SK-N-SH treated with all-trans-retinoic acid at 6 μM for 48 hours (cell line): Measurements from ENCODE around the gene EML6.

Experiments used
- ATAC-seq: fragments of 200-7000 bp; cut with Tn5 transposase; 3 replicates; pipeline ENCODE4 v1.9.1; 2020; ENCODE audit warnings: mild to moderate bottlenecking, moderate library complexity
- BACH2 ChIP-seq: fragments of 250-450 bp; sonication (Bioruptor Pico); IDR thresholded peaks from 2 replicates; pipeline ENCODE4 v1.9.0; 2021; ENCODE audit warnings: mild to moderate bottlenecking, borderline replicate concordance
- CSDC2 ChIP-seq: fragments of 250-450 bp; sonication (Bioruptor Pico); IDR thresholded peaks from 2 replicates; pipeline ENCODE4 v1.5.0; 2020; ENCODE audit warnings: mild to moderate bottlenecking, moderate library complexity
- ESRRG ChIP-seq: fragments of 250-450 bp; sonication (Bioruptor Pico); IDR thresholded peaks from 2 replicates; pipeline ENCODE4 v1.6.1; 2021; ENCODE audit warnings: mild to moderate bottlenecking
- ISL1 ChIP-seq: fragments of 250-450 bp; sonication (Bioruptor Pico); IDR thresholded peaks from 2 replicates; pipeline ENCODE4 v2.1.2; 2022; ENCODE audit warnings: mild to moderate bottlenecking, moderate library complexity
- OSR1 ChIP-seq: fragments of 250-450 bp; sonication (Bioruptor Pico); IDR thresholded peaks from 2 replicates; pipeline ENCODE4 v1.8.0; 2022; ENCODE audit warnings: moderate library complexity, mild to moderate bottlenecking, inconsistent platforms
- PPARA ChIP-seq: fragments of 250-450 bp; sonication (Bioruptor Pico); IDR thresholded peaks from 2 replicates; pipeline ENCODE4 v1.5.0; 2020; ENCODE audit warnings: mild to moderate bottlenecking, borderline replicate concordance
- RARB ChIP-seq: fragments of 250-450 bp; sonication (Bioruptor Pico); IDR thresholded peaks from 2 replicates; pipeline ENCODE4 v1.8.0; 2021; ENCODE audit warnings: mild to moderate bottlenecking, moderate library complexity
- SNAI2 ChIP-seq: fragments of 250-450 bp; sonication (Bioruptor Pico); IDR thresholded peaks from 2 replicates; pipeline ENCODE4 v1.5.0; 2020; ENCODE audit warnings: mild to moderate bottlenecking, moderate library complexity
- TCF4 ChIP-seq: fragments of 250-450 bp; sonication (Bioruptor Pico); IDR thresholded peaks from 2 replicates; pipeline ENCODE4 v1.8.0; 2021; ENCODE audit warnings: mild to moderate bottlenecking, moderate library complexity, borderline replicate concordance
- TOX ChIP-seq: fragments of 250-450 bp; sonication (Bioruptor Pico); IDR thresholded peaks from 2 replicates; pipeline ENCODE4 v1.8.0; 2021; ENCODE audit warnings: mild to moderate bottlenecking, moderate library complexity, borderline replicate concordance
- ZC3H10 ChIP-seq: fragments of 250-450 bp; sonication (Bioruptor Pico); IDR thresholded peaks from 2 replicates; pipeline ENCODE4 v1.5.1; 2021; ENCODE audit warnings: mild to moderate bottlenecking, moderate library complexity
- ZFP3 ChIP-seq: fragments of 250-450 bp; sonication (Bioruptor Pico); IDR thresholded peaks from 2 replicates; pipeline ENCODE4 v1.5.0; 2020; ENCODE audit warnings: mild to moderate bottlenecking, moderate library complexity
- ZNF565 ChIP-seq: fragments of 450-650 bp; formaldehyde crosslinking; conservative IDR thresholded peaks from 2 replicates; pipeline ENCODE4 v1.5.0; 2020; ENCODE audit warnings: low read depth, mild to moderate bottlenecking, moderate library complexity
- ZNF70 ChIP-seq: fragments of 450-650 bp; formaldehyde crosslinking; IDR thresholded peaks from 2 replicates; pipeline ENCODE4 v1.5.0; 2020; ENCODE audit warnings: mild to moderate bottlenecking, moderate library complexity
- ZNF8 ChIP-seq: fragments of 450-650 bp; formaldehyde crosslinking; IDR thresholded peaks from 2 replicates; pipeline ENCODE4 v1.5.0; 2020; ENCODE audit warnings: mild to moderate bottlenecking, moderate library complexity
- TF ChIP-seq, protein P1 (sequence below): fragments of 250-450 bp; sonication (Bioruptor Pico); IDR thresholded peaks from 2 replicates; pipeline ENCODE4 v1.8.0; 2021; ENCODE audit warnings: low read depth, mild to moderate bottlenecking, moderate library complexity, borderline replicate concordance
- TF ChIP-seq, protein P2 (sequence below): fragments of 250-450 bp; sonication (Bioruptor Pico); IDR thresholded peaks from 2 replicates; pipeline ENCODE4 v1.8.0; 2020; ENCODE audit warnings: mild to moderate bottlenecking, moderate library complexity, borderline replicate concordance

The EML6 gene

DNA sequence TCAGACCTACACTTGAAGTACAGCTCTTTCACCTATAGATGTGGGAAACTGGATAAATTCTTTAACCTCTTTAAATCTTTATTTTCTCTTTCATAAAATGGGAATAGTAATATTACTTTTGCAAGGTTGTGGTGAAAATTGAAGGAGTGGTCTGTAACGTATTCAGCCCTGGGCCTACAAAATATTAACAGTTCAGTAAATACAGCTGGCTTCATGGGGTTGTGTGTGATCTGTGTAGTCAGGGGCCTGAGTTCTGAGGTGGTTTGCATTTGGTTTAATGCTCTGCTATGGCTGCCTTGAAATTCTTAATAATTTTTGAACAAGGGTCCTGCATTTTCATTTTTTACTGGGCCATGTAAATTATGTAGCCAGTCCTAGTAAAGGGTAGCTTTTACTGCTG, 16.8 kb upstream of the EML6 start (continued):
- TF ChIP-seq, protein P1, sequence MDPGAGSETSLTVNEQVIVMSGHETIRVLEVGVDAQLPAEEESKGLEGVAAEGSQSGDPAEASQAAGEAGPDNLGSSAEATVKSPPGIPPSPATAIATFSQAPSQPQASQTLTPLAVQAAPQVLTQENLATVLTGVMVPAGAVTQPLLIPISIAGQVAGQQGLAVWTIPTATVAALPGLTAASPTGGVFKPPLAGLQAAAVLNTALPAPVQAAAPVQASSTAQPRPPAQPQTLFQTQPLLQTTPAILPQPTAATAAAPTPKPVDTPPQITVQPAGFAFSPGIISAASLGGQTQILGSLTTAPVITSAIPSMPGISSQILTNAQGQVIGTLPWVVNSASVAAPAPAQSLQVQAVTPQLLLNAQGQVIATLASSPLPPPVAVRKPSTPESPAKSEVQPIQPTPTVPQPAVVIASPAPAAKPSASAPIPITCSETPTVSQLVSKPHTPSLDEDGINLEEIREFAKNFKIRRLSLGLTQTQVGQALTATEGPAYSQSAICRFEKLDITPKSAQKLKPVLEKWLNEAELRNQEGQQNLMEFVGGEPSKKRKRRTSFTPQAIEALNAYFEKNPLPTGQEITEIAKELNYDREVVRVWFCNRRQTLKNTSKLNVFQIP (CRISPR knock-in tag), result no peak
- TF ChIP-seq OSR1 (CRISPR knock-in tag) (no peak), BACH2 (no peak), PPARA (CRISPR knock-in tag) (no peak), ZNF70 (CRISPR knock-in tag) (no peak), ZNF565 (CRISPR knock-in tag) (no peak), ISL1 (CRISPR knock-in tag) (no peak), ZC3H10 (CRISPR knock-in tag) (no peak), TOX (CRISPR knock-in tag) (no peak)

DNA sequence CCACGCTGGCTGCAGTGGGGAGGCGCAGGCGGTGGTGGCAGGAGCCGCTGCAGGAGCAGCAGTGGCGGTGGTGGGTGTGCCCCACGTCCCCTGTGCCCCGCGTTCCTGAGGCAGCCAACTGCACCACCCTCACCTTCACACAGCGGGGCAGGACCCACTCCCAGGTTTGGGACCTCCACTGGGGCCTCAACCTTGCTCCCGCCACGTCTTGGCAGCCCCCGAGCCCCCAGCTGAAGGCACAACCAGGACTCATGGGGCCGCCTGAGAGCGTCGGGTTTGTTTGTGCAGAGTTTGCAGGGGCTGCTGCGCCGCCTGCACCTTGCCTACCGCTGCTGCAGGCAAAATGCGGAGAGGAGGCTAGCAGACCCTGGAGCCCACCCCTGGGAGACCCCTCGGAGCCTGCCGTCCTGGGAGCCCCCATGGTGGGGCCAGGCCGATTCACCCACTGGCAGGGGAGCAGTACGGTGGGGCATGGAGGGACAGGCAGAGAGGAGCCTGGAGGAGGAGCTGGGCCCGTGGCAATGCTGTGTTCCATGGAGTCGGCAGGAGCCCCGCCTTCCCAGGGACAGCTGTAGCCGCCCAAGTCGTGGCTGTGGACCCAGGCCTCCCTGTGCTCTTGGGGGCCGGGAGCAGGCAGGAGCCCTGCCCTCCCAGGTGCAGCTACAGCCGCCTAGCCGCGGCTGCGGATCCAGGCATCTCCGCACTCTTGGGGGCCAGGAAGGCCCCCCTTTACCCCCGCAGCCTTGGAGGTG, 14.7 kb upstream of the EML6 start:
- TF ChIP-seq PPARA (CRISPR knock-in tag), result no peak
- no peak for TF ChIP-seq ZFP3 (CRISPR knock-in tag)
- no peak for ATAC-seq

DNA sequence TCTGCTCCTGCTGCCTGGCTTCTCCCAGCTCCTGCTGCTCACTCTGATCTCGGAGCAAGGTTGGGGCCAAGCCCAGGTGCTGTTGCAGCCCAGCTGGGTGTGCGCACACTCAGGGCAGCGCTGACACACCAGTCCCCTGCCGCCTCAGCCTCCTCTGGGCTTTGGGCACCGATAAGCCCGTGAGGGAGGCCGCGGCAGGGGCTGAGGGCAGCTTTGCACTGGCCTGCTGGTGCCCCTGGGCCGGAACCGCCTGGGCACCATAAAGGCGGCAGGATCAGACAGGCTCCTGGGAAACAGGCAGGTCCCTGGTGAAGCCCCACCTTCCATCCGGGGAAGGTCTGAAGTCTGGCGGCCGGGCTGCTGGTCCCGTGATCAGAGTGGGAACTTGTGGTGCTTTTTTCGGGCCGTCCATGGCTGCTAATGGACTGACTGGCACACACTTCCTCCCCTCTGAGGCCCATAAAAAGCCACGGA, 14.1 kb upstream of the EML6 start:
- TF ChIP-seq, protein P1 (CRISPR knock-in tag), result no peak
- TF ChIP-seq CSDC2 (CRISPR knock-in tag) (no peak), SNAI2 (CRISPR knock-in tag) (no peak), ESRRG (CRISPR knock-in tag) (no peak)
- ATAC-seq, result no peak

DNA sequence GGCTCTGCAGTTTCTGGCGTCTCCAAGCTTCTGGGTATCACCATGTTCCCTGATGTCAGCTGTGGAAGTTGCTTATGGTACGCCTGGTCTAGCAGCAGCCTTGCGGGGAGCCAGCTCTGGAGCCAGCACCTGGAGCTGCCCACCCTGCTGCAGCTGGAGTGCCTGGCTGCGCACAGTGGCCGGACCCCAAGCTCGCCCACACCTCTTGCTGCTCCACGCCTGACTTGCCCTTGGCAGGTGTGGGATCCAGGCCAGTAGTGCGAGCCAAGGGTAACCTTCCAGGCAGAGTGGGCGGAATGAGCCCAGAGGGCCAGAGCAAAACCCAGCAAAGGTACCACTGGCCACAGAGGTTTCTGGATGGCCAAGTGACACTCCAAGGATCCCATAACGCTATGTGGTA, 13.2 kb upstream of the EML6 start:
- no peak for ATAC-seq

DNA sequence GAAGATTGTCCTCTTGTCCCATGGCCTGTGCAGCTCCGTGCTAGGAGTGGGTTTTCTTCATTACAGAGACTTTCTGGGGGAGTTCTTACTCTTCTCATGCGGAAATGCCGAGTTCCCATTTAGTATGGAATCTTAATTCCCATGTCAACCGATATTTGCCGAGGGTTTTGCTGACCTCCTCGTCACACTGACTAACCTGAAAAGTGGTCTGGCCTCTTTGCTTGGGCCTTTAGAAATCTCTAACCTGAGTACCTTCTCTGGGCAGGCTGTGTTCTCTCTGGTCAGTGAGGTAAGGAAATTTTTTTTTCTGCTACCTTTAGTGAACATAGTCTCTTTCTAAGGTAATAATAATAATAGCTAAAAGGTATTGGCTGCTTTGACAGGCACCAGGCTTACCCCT, 10.9 kb upstream of the EML6 start:
- ATAC-seq, result no peak
- no peak for TF ChIP-seq ZNF70 (CRISPR knock-in tag)
- no peak for TF ChIP-seq TCF4
- TF ChIP-seq, protein P2, sequence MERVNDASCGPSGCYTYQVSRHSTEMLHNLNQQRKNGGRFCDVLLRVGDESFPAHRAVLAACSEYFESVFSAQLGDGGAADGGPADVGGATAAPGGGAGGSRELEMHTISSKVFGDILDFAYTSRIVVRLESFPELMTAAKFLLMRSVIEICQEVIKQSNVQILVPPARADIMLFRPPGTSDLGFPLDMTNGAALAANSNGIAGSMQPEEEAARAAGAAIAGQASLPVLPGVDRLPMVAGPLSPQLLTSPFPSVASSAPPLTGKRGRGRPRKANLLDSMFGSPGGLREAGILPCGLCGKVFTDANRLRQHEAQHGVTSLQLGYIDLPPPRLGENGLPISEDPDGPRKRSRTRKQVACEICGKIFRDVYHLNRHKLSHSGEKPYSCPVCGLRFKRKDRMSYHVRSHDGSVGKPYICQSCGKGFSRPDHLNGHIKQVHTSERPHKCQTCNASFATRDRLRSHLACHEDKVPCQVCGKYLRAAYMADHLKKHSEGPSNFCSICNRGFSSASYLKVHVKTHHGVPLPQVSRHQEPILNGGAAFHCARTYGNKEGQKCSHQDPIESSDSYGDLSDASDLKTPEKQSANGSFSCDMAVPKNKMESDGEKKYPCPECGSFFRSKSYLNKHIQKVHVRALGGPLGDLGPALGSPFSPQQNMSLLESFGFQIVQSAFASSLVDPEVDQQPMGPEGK (CRISPR knock-in tag), result no peak
- no peak for TF ChIP-seq ESRRG (CRISPR knock-in tag)
- TF ChIP-seq, protein P1 (CRISPR knock-in tag), result no peak

More for the DNA sequence above, 13.2 kb upstream of the EML6 start:
- TF ChIP-seq ISL1 (CRISPR knock-in tag), result no peak
- TF ChIP-seq, protein P1 (CRISPR knock-in tag), result no peak
- no peak for TF ChIP-seq ZC3H10 (CRISPR knock-in tag)
- TF ChIP-seq ZNF8 (CRISPR knock-in tag), result no peak
- TF ChIP-seq, protein P2 (CRISPR knock-in tag), result no peak
- no peak for TF ChIP-seq ZFP3 (CRISPR knock-in tag)
- no peak for TF ChIP-seq ZNF70 (CRISPR knock-in tag)
- TF ChIP-seq RARB (CRISPR knock-in tag), result no peak
